OCI-M2 (cell line): Measurements from ENCODE around the gene CLPX.
"Not testable (repeated sequence)": the region's sequence is repeated elsewhere in the genome, so short reads cannot be mapped to it uniquely, and the experiment has no call there.

Experiments
- DNase-seq: peaks from one replicate; lab custom pipeline; 2025; ENCODE audit not compliant: unreplicated experiment; lab: John Stamatoyannopoulos, UW

CLPX gene

GRCh38 chr15:65105038-65105437 is 80.1 kb downstream of the CLPX start:
- no peak for DNase-seq

GRCh38 chr15:65102912-65103311 is 82.2 kb downstream of the CLPX start:
- no peak for DNase-seq

- no peak for DNase-seq
Measured at GRCh38 chr15:65101891-65102708, 83.0 kb downstream of the CLPX start.

- DNase-seq: no peak
Measured at GRCh38 chr15:65101411-65101890, 83.7 kb downstream of the CLPX start.

GRCh38 chr15:65100442-65100841 is 84.7 kb downstream of the CLPX start:
- no peak for DNase-seq

- DNase-seq: not testable (repeated sequence)
Measured at GRCh38 chr15:65099801-65100200, 85.3 kb downstream of the CLPX start.

- DNase-seq: no peak
Measured at GRCh38 chr15:65099336-65099735, 85.8 kb downstream of the CLPX start.
